ENCODE measurements around the gene GIPC2. TPM values are rescaled to one million over a fixed set of nuclear protein-coding genes. Genes with fewer than 3 reads are reported as not detected.

The GIPC2 gene
- total and polyA plus RNA-seq, 2 donors (not counting 3 experiments of a cell fraction or from before 2014, with no cell fraction given), result 2.8 to 9.6 TPM

DNA sequence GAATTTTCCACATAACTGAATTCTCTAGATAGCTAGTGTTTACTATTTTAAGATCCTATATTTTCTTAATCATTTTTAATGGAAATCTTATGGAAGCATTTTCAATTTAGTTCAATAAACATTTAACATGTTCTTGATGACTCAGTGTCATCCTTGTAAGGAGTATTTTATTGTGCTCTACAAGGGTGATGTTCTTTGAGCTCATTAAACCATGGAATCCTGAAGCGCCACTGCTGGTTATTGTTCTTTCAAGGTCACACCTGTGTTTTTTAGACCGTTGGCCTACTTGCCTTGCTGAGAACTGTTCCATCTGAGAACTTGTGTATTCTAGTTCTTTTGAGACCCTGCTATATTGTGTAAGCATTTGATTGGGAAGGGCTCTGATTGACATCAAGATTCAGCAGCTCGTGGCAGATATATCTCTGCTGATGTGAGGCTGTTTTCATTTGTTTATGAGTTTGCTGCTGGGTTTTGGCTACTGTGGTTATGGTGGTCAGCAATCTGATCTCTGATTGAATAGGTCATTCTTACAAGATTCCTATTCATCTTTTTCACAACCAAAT lies 132.0 kb downstream of the GIPC2 start:
- TF ChIP-seq MYC (IDR thresholded peaks at IDR 0.05; ENCODE audit: low read depth, low read length), result no peak
- TF ChIP-seq, protein P1, sequence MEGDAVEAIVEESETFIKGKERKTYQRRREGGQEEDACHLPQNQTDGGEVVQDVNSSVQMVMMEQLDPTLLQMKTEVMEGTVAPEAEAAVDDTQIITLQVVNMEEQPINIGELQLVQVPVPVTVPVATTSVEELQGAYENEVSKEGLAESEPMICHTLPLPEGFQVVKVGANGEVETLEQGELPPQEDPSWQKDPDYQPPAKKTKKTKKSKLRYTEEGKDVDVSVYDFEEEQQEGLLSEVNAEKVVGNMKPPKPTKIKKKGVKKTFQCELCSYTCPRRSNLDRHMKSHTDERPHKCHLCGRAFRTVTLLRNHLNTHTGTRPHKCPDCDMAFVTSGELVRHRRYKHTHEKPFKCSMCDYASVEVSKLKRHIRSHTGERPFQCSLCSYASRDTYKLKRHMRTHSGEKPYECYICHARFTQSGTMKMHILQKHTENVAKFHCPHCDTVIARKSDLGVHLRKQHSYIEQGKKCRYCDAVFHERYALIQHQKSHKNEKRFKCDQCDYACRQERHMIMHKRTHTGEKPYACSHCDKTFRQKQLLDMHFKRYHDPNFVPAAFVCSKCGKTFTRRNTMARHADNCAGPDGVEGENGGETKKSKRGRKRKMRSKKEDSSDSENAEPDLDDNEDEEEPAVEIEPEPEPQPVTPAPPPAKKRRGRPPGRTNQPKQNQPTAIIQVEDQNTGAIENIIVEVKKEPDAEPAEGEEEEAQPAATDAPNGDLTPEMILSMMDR (IDR thresholded peaks at IDR 0.05; ENCODE audit: extremely low read depth in 1 of 2, insufficient read depth in 1 of 2, low read depth in 1 of 2, low read length in 2 of 2), result no peak
- TF ChIP-seq, protein P2, sequence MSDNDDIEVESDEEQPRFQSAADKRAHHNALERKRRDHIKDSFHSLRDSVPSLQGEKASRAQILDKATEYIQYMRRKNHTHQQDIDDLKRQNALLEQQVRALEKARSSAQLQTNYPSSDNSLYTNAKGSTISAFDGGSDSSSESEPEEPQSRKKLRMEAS (IDR thresholded peaks at IDR 0.05; ENCODE audit: insufficient read depth, insufficient read length), result no peak
- TF ChIP-seq POLR2AphosphoS5 (IDR thresholded peaks at IDR 0.05; ENCODE audit: insufficient read depth, low read depth, low read length), result no peak
- no peak for TF ChIP-seq POLR2A (IDR thresholded peaks at IDR 0.05; ENCODE audit: low read depth, low read length)
- TF ChIP-seq GATA2 (IDR thresholded peaks at IDR 0.05; ENCODE audit: insufficient read depth, insufficient read length, low read depth, low read length), result no peak
- no peak for TF ChIP-seq EZH2 (IDR thresholded peaks at IDR 0.05; ENCODE audit: borderline replicate concordance, low read depth, low read length, severe bottlenecking)
- TF ChIP-seq JUN (IDR thresholded peaks at IDR 0.05; ENCODE audit: borderline replicate concordance, insufficient read depth, insufficient read length, low read depth), result no peak
- POLR2A ChIA-PET, result no interaction called here
- Histone ChIP-seq H4K20me1 (replicated peaks; ENCODE audit: control insufficient read depth, extremely low read depth, insufficient read depth, low read length) (no peaks in the 10 kb centered on the region), H3K9ac (replicated peaks; ENCODE audit: extremely low read depth, insufficient read depth, low read length) (no peak overlapping the region), H3K36me3 (ENCODE audit: control insufficient read depth in 2 of 2, extremely low read depth in 1 of 2, insufficient read depth in 2 of 2, low read length in 2 of 2) (no peaks in the 10 kb centered on the region), H2AFZ (ENCODE audit: low read depth, low read length) (no peak overlapping the region), H3K4me3 (replicated peaks in 1 of 3; ENCODE audit: insufficient read depth in 1 of 3, low read depth in 1 of 3, low read length in 3 of 3) (no peak overlapping the region), H3K9me3 (replicated peaks; ENCODE audit: control insufficient read depth, insufficient read depth, low read length) (no peaks in the 10 kb centered on the region), H3K27ac (ENCODE audit: insufficient read depth, low read depth, low read length) (no peak overlapping the region), H3K79me2 (ENCODE audit: control insufficient read depth, insufficient read depth, low read length) (no peaks in the 10 kb centered on the region), H3K4me1 (ENCODE audit: control insufficient read depth, extremely low read depth, insufficient read depth, low read length) (no peaks in the 10 kb centered on the region), H3K27me3 (ENCODE audit: control insufficient read depth in 2 of 2, insufficient read depth in 2 of 2, low read length in 2 of 2) (no peaks in the 10 kb centered on the region), H3K4me2 (ENCODE audit: insufficient read depth, low read length) (no peak overlapping the region), H3K9me1 (replicated peaks; ENCODE audit: control insufficient read depth, extremely low read depth, insufficient read depth, low read length) (no peaks in the 10 kb centered on the region)
- dilution Hi-C loops (cut with MboI; ENCODE audit: extremely low pct_ligation_motif_present, low sequenced_read_pairs) (no loop called here), intact Hi-C loops (cut with micrococcal nuclease) (no loop called here)
- no peak for FAIRE-seq
- BruUV-seq (replicated peaks), result no TSS peak
- CTCF ChIA-PET, result interaction anchor here (1.0 kb wide), 1 partner anchor 15 kb away, joined by 3 read pairs; no protein-coding TSS in a partner anchor
- DNase-seq (ENCODE audit: low read depth, low spot score), result no peak
